Right atrium auricular region (tissue), 2 donors: ENCODE results near the gene TTC28. TPM values are rescaled to one million over a fixed set of nuclear protein-coding genes. Genes with fewer than 3 reads are reported as not detected.

Source experiments
- DNase-seq: peaks from one replicate; pipeline ENCODE4 v3.0.0-alpha.2; 2019; ENCODE audit warnings: low spot score
- H3K27ac ChIP-seq, 2 donors: fragments of 200-600 bp; sonication (generic); 1 replicate in 1 of 2; 2 replicates in 1 of 2; pipeline ENCODE4 v1.5.1; 2016 to 2019
- H3K27me3 ChIP-seq, 2 donors: fragments of 200-600 bp; sonication (generic); one replicate each; pipeline versions ENCODE4 v1.5.1 to v1.6.0; 2017 to 2019
- H3K36me3 ChIP-seq: fragments of 200-600 bp; sonication (generic); one replicate; pipeline ENCODE4 v1.5.1; 2016
- H3K4me1 ChIP-seq, 2 donors: fragments of 200-600 bp; sonication (generic); one replicate each; pipeline versions ENCODE4 v1.5.1 to v1.6.0; 2017 to 2019
- H3K4me3 ChIP-seq, 2 donors: fragments of 200-600 bp; sonication (generic); 1 replicate in 1 of 2; 2 replicates in 1 of 2; pipeline ENCODE4 v1.5.1; 2017 to 2019; ENCODE audit warnings: mild to moderate bottlenecking in 1 of 2, moderate library complexity in 1 of 2
- H3K9me3 ChIP-seq, 2 donors: fragments of 200-600 bp; sonication (generic); one replicate each; pipeline ENCODE4 v1.5.1; 2019
- total RNA-seq, 2 donors: library from RNA; depleted of rRNA; stranded (reverse); fragments of >200 nt; gene quantifications; one replicate each; pipeline ENCODE4 v1.1.0, GENCODE V29; 2016
- TF ChIP-seq, protein P1 (sequence below), 2 donors: fragments of 200-600 bp; sonication (generic); IDR thresholded peaks; one replicate each; pipeline ENCODE4 v1.5.1; 2019; ENCODE audit warnings: antibody characterized with exemption in 2 of 2

Gene TTC28
- total RNA-seq, 2 donors from 2014 or later = 22.1 to 22.3 TPM

DNA sequence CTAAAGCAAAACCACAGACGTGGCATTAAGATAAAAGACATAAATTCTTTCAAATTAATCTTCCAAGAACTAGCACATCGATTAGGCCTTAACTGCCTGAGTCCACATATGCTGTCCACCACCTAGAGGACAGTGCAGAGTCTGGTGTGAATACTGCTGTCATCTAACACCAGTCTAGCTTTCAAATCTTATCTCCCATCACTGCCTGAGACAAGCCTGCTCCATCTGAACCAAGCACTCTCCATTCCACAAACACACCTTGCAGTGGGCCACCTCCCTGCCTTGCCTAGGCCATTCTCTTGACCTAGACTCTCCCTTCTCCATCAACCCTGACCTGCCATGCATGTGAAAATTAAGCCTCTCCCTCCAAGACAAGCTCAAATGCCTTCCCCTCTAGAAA, 631.1 kb downstream of the TTC28 start:
- Histone ChIP-seq H3K9me3 (no peaks in the 10 kb centered on the region), H3K27me3 (no peaks in the 10 kb centered on the region), H3K4me3 (no peak overlapping the region), H3K27ac (peak overlapping the region in 1 of 2 donors; percentile 41), H3K36me3 (no peaks in the 10 kb centered on the region), H3K4me1 (peaks cover 0 to 19% of the 10 kb centered on the region in 2 donors)
- TF ChIP-seq, protein P1, sequence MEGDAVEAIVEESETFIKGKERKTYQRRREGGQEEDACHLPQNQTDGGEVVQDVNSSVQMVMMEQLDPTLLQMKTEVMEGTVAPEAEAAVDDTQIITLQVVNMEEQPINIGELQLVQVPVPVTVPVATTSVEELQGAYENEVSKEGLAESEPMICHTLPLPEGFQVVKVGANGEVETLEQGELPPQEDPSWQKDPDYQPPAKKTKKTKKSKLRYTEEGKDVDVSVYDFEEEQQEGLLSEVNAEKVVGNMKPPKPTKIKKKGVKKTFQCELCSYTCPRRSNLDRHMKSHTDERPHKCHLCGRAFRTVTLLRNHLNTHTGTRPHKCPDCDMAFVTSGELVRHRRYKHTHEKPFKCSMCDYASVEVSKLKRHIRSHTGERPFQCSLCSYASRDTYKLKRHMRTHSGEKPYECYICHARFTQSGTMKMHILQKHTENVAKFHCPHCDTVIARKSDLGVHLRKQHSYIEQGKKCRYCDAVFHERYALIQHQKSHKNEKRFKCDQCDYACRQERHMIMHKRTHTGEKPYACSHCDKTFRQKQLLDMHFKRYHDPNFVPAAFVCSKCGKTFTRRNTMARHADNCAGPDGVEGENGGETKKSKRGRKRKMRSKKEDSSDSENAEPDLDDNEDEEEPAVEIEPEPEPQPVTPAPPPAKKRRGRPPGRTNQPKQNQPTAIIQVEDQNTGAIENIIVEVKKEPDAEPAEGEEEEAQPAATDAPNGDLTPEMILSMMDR (IDR thresholded peaks at IDR 0.05) = no peak
- no peak for DNase-seq

DNA sequence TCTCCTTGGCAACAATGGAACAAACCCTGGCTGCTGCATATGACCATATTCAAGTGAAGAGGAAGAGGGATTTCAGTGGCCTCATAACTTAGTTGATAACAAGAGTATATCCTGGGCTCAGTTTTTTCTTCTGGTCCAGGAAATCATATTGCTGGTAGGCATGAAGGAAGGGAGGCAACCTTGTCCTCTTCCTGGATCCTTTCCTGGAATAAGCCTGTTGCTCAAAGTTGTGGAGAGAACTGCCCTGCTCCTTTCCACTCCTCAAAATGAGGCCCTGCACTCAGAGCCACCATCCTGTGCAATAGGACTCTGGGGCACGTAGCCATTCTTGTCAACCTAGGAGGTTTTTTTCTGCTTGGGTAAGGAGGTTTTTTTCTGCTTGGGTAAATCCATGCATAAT, 631.9 kb downstream of the TTC28 start:
- H3K4me3 ChIP-seq = no peak overlapping the region
- H3K4me1 ChIP-seq = peaks cover 0 to 21% of the 10 kb centered on the region in 2 donors
- H3K36me3 ChIP-seq = no peaks in the 10 kb centered on the region
- no peaks in the 10 kb centered on the region for H3K27me3 ChIP-seq
- TF ChIP-seq, protein P1 (IDR thresholded peaks at IDR 0.05) = no peak
- no peaks in the 10 kb centered on the region for H3K9me3 ChIP-seq
- H3K27ac ChIP-seq = peak overlapping the region in 1 of 2 donors; percentile 41
- no peak for DNase-seq

DNA sequence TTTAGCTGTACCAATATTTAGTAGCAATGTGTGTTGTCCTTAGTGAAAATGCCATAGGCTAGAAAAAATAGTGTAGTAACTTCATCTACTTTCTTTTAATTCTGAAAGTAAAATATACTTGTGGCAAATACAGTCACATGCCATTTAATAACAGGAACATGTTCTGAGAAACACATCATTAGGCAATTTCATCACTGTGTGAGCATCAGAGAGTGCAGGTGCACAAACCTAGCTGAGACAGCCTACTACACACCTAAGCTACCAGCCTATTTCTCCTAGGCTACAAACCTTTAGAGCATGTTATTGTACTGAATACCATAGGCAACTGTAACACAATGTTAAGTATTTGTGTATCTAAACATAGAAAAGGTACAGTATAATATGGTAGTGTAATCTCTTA, 633.5 kb downstream of the TTC28 start:
- Histone ChIP-seq H3K4me3 (no peak overlapping the region), H3K4me1 (peaks cover 0 to 21% of the 10 kb centered on the region in 2 donors), H3K27me3 (no peaks in the 10 kb centered on the region), H3K27ac (no peak overlapping the region), H3K36me3 (no peaks in the 10 kb centered on the region), H3K9me3 (no peaks in the 10 kb centered on the region)
- no peak for DNase-seq
- TF ChIP-seq, protein P1 (IDR thresholded peaks at IDR 0.05) = no peak

DNA sequence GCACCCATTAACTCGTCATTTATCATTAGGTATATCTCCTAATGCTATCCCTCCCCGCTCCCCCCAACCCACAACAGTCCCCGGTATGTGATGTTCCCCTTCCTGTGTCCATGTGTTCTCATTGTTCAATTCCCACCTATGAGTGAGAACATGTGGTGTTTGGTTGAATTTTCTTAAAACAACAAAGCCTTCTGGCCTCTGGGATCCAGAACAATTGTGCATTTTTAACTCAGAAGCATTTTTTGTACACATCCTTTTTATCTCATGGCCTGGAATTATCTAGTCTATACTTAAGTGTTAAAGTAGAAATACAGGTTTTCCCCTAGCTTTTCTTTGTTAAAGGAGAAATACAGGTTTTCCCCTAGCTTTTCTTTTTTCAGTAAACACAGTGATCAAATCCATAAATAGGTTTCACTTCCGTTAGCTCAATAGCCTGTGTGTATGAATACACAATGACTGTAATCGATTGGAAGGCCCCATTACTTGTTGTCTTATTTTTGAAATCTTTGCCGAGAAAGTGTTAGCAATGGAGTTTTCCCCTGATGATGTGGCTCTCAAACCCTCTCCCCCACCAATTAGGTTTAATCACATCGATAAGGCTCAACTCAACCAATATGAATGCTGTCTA, 635.0 kb downstream of the TTC28 start:
- Histone ChIP-seq H3K27me3 (no peaks in the 10 kb centered on the region), H3K9me3 (no peaks in the 10 kb centered on the region), H3K4me1 (peaks cover 0 to 21% of the 10 kb centered on the region in 2 donors), H3K4me3 (no peak overlapping the region), H3K27ac (no peak overlapping the region), H3K36me3 (no peaks in the 10 kb centered on the region)
- no peak for DNase-seq
- TF ChIP-seq, protein P1 (IDR thresholded peaks at IDR 0.05) = no peak

DNA sequence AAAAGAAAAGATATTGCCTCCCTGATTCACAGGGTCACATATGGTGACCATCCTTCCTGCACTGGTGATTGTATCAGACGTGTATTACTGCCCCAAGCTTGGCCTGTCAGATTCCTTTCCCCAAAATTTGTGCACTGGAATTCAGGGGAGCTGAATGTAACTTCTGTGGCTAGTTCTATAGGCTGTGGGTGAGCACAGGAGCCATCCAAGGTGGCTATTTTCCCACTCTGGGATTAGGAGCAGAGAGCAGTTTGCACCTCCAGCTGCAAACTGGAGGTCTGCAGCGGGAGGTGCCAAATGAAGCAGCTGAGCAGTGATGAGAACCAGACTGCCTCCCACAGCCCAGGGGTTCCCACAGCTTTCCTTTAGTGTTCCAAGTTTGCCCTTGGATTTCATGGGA, 636.4 kb downstream of the TTC28 start:
- no peaks in the 10 kb centered on the region for H3K9me3 ChIP-seq
- H3K36me3 ChIP-seq = no peaks in the 10 kb centered on the region
- no peaks in the 10 kb centered on the region for H3K27me3 ChIP-seq
- TF ChIP-seq, protein P1 (IDR thresholded peaks at IDR 0.05) = no peak
- no peak for DNase-seq
- peaks cover 0 to 12% of the 10 kb centered on the region in 2 donors for H3K4me1 ChIP-seq
- no peak overlapping the region for H3K27ac ChIP-seq
- no peak overlapping the region for H3K4me3 ChIP-seq
